Amniotic epithelial cell (primary cell): Measurements from ENCODE around the gene FBXO31.
"Not testable (repeated sequence)": the region's sequence is repeated elsewhere in the genome, so short reads cannot be mapped to it uniquely, and the experiment has no call there.

Source experiments
- DNase-seq: peaks from one replicate; pipeline ENCODE4 v3.0.0-alpha.2; 2010; ENCODE audit warnings: low read depth

Gene FBXO31

DNA sequence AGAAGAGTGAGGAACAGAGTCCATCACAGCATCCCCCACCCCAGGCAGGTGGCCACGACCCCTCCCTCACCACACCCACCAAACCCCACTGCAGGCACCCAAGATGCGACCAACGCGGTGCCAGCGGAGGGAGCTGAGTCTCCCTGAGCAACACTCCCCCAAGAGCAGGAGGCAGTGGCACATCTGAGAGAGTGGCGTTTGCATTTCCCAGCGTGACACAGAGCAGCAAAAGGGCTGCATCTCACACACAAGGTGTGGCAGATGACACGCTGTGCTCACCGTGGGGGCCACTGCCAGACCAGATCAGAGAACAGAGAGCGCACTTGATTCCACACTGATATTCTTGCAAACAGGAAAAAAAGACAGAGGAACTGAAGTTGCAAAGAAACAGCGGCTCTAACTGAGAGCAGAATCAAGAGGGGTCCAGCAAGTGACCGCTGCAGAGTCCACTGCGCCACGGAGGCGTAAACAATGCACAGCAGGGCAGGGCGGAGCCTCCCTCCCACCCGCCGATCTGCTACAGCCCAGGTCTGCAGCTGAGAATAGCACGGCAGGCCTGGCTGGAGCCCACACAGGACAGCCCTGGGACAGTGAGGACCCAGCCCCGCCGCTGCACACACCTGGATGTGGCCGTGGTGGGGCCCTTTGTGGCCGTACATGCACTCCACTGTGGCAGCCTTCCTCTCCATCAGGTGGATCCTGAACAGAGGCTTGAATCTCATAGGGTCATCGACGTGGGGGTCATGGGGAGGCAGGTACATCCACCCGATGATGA lies 40.4 kb downstream of the FBXO31 start:
- no peak for DNase-seq

DNA sequence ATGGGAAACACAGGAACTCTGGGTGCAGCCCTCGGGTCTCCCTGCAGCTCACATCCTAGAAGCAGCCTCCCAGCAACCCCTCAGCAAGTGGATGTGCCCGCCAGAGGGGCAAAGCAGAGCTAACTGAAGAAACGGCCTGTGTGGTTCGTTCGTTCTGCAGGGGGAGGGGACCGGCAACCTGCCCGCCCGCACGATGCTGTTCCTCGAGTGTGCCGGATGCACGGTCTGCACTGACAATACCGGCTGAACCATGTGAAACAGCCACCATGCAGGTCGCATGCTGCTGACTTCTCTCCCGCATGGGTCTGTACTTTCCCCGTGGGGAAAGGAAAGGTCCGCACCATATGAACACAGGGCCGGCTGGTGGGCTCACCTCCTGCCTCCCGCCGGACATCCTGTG lies 41.1 kb downstream of the FBXO31 start:
- DNase-seq, result no peak

DNA sequence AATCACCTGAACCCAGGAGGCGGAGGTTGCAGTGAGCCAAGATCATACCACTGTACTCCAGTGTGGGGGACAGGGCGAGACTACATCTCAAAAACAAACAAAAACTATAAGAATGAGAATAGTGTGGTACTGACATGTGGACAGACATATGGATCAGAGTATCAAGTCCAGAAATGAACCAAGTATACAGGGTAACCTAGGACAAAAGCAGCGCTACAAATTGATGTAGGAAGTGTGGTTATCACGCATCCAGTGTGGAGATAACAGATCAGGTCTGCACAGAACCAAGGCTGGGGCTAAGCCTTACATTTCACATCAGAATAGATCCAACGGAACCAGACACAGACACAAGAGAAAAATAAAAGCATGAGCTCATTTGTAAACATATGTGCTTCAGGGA lies 43.4 kb downstream of the FBXO31 start:
- DNase-seq, result no peak

DNA sequence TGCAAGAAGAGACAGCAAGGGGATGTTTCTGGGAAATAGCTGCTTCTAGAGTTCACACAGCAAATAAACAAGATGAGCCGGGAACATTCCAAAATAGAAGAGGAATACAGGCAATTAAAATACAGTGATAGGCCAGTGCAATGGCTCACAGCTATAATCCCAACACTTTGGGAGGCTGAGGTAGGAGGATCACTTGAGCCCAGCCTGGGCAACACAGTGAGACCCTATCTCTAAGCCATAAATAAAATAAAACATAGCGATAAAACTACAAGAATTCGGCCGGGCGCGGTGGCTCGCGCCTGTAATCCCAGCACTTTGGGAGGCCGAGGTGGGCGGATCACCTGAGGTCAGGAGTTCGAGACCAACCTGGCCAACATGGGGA lies 43.9 kb downstream of the FBXO31 start:
- DNase-seq, result not testable (repeated sequence)

DNA sequence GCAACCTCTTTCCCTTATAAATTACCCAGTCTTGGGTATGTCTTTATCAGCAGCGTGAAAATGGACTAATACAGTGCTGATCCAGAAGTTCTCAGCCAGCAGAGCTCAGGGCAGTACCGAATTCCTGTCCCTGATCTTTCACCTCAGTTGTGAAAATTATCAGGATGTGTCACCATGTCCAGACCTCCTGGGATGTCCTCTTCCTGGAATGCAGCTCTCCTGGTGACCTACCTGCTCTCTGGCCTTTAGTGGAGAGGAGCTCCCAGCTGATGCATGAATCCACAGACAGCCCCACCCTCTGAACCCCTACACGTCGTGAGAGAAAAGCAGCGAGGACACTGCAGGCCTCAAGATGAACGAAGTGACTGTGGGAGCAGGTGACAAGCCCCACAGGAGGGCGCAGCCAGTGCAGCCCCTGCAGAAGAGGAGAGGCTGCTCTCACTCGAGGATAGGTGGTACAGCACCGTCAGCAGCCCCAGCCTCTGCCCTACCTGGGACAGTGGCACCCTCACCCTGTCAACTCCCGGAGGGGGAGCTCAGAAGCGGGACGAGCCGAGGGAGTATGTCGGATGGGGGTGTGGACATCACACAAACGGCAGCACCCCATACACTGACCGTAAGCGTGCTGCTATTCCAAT lies 44.4 kb downstream of the FBXO31 start:
- no peak for DNase-seq

DNA sequence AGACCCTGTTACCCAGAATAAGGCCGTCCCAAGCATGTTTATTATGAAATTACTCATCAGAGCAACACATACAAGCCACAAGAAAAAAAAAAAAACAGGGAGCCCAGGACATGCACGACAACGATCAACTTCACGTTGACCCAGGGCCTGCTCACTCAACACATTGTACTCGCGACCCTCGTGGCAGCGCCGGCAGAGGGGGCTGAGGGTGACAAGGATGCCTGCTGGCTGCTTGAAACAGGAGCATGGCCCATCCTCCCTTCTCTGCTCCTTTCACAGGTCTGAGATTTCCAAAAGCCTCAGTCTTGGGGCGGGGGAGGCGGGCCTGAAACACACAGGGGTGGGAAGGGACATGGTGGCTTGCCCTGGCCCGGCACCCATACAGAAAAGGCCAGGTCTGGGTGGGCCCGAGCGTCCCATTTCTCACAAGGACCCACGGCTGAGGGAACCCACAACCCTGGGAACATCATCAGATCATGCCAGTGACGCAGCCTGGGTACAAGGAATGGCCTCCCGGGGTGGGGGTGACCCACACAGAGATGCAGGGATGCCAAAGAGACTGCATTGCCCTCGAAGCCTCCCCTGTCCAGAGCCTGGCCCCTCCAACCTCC lies 45.3 kb downstream of the FBXO31 start:
- no peak for DNase-seq

DNA sequence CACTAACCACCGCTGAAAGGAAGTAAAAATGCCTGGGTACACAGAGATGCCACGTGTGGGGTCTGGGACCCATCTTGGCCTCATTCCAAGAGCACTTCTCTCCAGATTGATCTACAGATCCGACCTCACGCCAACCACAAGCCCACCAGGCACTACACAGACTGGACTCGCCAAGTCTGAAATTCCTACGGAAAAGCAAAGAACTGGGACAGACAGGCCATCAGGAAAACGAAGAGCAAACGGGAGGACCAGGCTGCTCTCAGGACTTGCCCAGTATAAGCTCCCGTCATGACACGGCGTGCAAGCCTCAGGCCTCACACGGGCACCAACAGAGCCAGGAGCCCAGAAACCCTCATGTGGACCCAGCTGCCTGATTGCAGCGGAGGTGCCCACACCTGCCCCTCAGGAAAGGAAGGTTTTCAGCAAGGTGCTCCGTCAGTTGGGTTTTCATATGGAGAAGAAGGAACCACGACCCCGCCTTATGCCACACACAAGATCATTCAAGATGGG lies 46.3 kb downstream of the FBXO31 start:
- DNase-seq, result no peak

DNA sequence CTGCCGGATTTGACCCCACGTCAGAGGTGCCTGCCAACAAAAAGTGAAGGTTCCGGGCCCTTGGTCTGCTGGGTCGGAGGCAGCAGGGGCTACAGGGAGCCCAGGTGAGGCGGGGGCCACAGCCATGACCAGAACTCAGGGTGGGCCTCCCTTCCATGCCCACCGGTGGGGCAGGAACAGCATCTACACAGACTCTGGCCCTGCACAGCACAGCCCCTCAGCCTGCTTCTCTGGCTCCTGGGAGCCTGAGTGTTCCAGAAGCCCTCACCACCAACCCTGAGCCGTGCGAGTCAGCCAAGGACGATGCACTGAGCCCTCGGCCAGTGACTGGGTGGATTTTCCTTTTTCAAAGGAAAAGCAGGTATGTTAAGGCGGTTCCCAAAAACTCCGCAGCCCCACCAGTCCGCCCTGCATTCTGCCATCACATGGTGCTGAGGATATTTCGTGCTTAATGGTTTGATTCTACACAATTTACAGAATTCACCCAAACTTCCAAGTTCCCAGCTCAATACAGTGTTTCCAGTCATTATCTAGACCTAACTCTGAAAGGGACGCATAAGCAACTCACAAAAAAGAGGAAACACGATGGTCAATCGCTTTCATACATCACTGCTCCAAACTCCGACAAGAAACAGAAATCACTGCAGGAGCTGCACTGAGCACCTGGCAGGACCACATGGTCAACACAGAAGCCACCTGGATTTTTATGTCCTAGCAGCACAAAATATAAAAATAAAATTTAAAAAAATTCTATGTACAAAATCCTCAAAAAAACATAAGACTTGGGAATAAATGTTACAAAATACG lies 46.9 kb downstream of the FBXO31 start:
- no peak for DNase-seq

DNA sequence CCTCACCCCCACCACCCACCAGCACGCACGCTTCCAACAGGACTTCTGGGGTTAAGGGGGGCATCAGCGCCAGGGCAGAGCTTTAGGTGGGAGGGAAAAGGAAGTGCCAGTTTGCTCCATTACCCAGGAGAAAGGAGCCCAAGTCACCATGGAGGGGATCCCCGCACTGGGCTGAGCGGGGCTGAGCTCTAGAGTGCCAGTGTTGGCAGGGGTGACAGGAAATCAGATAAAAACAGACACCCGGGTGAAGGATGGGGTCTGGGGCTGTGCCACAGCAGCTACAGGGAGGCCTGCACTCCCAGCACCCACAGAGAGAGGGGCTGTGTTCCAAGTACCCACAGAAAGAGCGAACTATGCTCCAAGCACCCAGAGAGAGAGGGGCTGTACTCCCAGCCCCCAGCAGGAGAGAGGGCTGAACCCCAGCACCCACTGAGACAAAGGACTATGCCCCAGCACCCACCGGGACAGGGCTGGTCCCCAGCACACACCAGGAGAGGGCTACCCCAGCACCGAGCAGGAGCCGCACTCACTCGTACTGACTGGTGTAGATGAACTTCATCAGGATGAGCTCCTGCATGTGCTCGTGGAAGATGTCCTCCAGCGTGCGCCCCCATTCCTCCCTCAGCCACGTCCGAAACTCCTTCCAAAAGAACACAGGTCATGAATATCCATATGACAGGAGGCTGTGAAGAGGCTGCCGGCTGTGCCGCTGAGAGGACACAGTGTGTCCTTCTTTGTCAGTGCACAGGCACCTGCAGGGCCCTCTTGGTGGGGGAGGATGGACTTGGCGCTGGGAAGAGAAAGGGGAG lies 47.7 kb downstream of the FBXO31 start:
- DNase-seq, result no peak

DNA sequence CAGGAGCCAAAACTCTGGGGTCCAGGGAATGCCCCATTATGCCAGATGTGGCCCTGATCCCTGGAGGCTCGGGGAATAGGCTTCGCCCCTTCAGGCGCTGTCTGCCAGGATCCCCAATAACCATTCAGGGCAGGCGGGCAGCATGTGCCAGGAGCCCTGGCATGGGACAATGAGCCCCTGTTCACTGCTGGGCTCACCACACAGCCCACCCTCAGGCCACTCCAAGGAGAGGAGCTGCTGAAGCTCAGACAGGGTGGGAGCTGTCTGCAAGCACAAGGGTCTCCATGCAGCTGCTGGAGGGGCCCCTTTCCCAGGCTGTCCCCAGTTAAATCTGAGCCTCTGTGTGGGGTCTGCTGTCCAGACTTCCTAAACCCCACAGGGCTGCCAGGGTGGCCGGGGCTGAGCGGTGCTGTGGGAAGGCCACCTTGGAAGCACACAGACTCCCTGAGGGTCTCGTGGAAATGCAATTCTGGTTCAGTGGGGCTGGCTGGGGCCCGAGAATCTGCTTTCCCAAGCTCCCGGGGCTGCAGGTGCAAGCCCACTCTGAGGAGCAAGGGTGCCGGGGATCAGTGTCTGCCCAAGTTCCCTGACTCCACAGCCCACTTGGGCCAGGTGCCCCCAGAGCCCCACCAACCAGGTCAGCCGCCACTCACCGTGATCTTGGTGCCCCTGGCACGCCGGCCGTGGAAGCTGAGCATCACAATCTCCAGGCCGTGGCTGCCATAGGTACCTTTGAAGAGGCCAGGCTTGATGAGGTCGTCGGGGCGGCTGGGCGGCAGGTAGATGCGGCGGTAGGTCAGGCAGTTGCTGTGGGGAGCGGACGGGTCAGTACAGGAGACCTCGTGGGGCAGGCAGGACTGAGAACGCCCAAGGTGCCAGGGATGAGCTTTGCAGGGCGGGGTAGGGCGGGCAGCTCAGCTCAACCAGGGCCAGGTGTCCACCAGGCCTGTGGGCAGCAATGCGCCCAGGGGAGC lies 48.6 kb downstream of the FBXO31 start:
- DNase-seq, result no peak

DNA sequence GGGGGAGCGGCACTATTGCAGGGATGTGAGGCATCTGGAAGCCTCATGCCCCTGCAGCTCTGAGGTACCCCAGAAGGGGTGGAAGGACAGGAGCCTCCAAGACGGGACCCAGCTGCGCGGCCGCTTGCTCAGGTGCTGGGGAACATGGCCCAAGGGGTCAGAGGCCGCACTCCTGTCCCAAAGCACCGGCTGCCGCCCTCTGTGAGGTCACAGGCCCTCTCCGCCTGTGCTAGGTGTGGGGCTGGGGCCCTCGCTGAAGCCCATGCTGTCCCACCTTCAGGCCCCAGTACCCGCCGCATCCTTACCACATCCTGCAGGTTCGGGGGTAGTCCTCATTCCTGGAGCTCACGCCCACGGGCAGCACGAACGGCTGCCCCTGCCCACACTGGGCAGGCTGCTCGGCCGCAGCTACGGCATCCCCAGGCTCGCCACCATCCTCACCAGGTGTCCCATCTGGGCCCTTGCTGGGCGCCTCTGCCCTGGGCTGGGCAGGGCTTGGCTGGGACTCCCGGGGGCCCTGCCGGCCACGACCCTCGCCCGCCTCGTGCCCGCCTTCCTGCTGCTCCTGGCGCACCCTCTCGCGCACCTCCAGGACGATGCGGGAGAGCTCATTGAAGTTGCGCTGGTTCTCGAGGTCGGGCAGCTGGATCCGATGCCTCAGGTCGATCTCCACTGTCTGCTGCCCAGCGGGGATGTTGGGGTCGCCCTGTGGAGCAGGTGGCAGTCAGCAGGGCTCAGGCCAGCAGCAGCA lies 49.8 kb downstream of the FBXO31 start:
- no peak for DNase-seq

DNA sequence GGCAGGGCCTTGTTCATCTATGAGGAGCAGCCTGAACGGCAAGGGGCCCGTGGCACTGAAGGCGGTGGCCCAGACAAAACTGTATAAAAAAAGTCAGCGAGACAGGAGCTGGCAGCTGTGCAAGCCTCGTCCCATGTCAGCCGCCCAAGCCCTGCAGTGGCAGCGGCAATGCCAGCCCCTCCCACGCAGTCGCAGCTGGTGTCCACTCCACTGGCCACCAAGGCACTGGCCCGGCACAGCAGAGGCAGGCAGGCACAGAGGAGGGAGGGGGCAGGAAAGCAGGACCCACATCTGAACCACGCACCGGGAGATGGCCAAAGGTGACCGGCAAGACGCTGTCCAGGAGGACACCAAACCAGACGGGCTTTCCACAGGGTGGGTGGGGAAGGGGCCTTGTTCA lies 50.5 kb downstream of the FBXO31 start:
- no peak for DNase-seq

DNA sequence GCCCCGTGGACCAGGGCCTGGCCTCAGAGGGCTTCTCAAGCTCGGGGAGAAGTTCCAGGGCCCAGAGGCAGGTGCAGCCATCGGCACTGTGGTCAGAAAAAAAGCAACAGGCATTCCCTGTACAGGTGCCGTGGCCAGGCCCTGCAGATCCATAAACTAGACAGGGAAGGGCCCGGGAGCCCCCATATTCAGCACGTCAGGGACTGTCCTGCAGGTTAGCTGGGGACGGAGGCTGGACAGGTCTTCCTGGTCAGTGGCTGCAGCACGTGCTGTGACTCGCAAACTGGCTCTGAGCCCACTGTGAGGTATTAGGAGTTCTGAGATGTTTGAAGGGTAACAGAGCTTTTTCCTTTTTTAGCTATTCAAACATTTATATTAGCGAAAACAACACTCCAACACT lies 51.4 kb downstream of the FBXO31 start:
- peak; percentile 16 for DNase-seq

DNA sequence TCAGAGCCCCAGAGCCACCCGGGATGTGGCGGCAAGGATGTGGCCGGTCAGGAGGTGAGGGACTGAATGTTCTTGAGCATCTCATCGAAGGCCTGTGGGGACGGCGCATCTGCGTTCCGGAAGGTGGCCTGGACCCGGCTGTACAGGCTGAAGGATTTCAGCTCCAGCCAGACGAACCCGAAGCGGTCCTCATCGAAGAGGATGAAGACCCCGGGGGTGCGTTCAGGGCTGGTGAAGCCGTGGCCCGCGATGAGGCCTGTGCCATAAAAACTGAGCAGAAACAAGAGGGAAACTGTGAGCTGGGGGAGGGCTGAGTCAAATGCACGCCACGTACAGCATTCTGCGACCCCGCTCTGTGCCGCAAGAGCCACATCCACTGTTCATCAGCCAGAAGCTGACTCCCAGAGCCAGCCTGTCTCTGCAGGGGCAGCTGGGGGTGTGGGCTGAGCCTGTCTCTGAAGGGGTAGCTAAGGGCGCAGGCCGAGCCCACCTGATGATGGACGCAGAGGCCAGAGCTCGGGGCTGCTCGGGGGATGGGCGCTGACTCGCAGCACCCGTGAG lies 52.3 kb downstream of the FBXO31 start:
- no peak for DNase-seq

DNA sequence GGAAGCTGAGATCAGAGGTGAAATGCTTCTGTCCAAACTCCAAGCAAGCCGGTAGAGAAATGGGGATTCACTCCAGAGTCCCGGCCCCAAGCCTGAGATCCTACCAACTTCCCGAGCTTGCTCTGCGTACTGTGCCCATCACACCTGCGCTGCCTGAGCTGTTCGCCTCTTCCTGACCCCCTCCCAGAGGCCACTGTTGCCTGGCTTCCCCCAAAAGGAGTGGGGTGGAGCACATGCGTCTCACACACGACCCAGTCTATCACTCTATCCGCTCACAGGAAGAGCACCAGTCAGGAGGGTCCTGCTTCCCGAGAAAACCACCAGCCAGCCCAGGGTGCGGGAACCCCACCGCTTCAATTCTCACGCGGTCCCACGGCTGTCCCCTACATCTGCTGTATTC lies 52.9 kb downstream of the FBXO31 start:
- DNase-seq, result no peak

DNA sequence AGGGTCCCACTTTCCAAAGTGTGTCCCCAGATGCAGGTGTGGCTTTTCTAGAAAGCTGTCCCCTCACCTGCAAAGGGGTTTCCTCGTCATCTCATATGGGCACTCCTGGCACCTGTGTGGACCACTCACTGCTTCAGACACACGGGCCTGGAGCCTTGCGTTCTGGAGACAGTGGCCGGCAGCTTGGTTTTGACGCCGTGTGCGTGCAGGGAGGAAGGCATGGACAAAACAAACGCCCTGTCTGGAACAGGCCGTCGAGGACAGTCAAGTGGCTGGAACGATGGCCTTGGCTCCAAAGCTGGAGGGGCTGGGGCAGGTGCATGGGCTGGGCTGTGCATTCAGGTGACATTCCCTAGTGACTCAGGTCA lies 53.3 kb downstream of the FBXO31 start:
- DNase-seq, result no peak

DNA sequence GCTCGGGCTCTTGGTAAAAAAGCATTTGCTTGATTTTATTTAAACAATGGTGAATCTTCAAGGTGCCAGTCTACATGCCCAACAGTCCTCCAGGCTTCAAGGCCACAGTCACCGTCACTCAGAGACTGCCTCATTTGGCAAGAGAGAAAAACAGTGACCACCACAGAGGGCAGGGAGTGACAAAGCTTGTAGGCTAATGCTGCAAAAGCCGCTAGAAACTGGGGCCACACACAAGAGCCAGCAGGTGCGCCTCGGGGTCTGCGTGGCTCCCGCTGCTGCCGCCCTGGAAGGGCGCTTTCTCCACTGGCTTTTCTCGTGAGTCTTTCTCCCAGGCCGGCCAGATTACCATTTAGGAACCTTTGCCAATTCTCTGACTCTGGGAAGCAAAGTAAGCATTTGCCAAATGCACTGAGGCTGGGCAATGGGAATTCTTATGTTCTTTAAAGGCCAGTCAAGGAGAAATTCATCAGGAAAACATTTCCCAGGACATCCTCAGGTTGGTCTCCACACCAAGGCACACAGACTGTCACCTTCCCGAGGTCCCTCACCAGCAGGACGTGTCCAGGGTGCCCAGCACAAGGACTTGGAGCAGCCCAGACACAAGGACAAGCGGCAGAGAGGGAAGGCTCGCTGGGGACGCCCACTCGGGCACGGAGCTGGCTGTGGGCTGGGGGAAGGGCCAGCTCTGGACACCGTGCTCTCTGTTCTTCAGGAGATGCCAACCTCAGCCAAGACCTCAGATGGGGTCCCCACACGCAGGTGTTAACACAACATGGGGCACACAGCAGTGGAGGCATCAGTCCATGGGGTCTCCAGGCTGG lies 53.9 kb downstream of the FBXO31 start:
- no peak for DNase-seq

DNA sequence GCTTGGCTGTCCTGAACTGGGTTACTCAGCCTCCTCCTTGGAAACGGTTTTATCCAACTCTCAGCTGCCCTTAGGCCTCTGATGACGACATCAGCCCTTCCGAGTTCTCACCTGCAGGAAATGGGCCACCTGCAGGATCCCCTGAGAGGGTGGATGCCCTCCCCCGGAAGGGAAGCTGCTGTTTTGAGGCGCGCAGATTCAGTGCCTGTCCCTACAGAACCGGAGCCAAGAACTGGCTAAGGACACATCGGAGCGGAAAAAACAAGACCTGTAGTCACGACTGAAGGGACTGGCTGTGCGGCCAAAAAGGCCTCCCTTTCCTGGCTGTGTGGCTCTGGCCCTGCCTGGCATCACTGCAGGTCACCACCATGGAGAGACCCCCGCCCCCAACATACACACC lies 54.7 kb downstream of the FBXO31 start:
- no peak for DNase-seq
